Karpas-422 (cell line): ENCODE results near the gene HAGHL. TPM values are rescaled to one million over a fixed set of nuclear protein-coding genes. Genes with fewer than 3 reads are reported as not detected.

Experiments
- DNase-seq: peaks from one replicate; pipeline ENCODE4 v3.0.0-alpha.2; 2015
- H2AFZ ChIP-seq: fragments of 200-600 bp; sonication (generic); 2 replicates; pipeline ENCODE4 v1.6.1; 2014; ENCODE audit warnings: antibody characterized with exemption, low read length, mixed read lengths
- H3K27ac ChIP-seq: fragments of 200-600 bp; sonication (generic); 2 replicates; pipeline ENCODE4 v1.5.1; 2014; ENCODE audit warnings: mild to moderate bottlenecking, low read length, moderate library complexity
- H3K27me3 ChIP-seq: fragments of 200-600 bp; sonication (generic); 2 replicates; pipeline ENCODE4 v1.6.1; 2014; ENCODE audit warnings: low read length, mixed read lengths
- H3K36me3 ChIP-seq: fragments of 200-600 bp; sonication (generic); 2 replicates; pipeline ENCODE4 v1.6.1; 2014; ENCODE audit warnings: low read length, mixed read lengths; ENCODE audit not compliant: insufficient read depth
- H3K4me1 ChIP-seq: fragments of 200-600 bp; sonication (generic); 2 replicates; pipeline ENCODE4 v1.6.1; 2014; ENCODE audit warnings: mild to moderate bottlenecking, low read length, mixed read lengths
- H3K4me2 ChIP-seq: fragments of 200-600 bp; sonication (generic); 2 replicates; pipeline ENCODE4 v1.6.1; 2014; ENCODE audit warnings: low read length, low read depth, mild to moderate bottlenecking; ENCODE audit not compliant: poor library complexity, severe bottlenecking
- H3K4me3 ChIP-seq: fragments of 200-600 bp; sonication (generic); 2 replicates; pipeline ENCODE4 v1.5.1; 2014; ENCODE audit warnings: mild to moderate bottlenecking, antibody characterized with exemption, low read length, mixed read lengths
- H3K79me2 ChIP-seq: fragments of 200-600 bp; sonication (generic); 2 replicates; pipeline ENCODE4 v1.6.1; 2014; ENCODE audit warnings: mild to moderate bottlenecking, low read length, mixed read lengths
- H3K9ac ChIP-seq: fragments of 200-600 bp; sonication (generic); 2 replicates; pipeline ENCODE4 v1.6.0; 2014; ENCODE audit warnings: low read length
- H3K9me2 ChIP-seq: fragments of 200-600 bp; sonication (generic), shearing (Covaris generic); replicated peaks from 2 replicates; pipeline ENCODE4 v1.6.0; 2014; ENCODE audit warnings: mild to moderate bottlenecking, low read length, moderate library complexity; ENCODE audit not compliant: insufficient read depth
- H3K9me3 ChIP-seq: fragments of 300-700, 200-600 bp; sonication (generic); 2 replicates; pipeline ENCODE4 v1.6.1; 2014; ENCODE audit warnings: low read length, mixed read lengths
- H4K20me1 ChIP-seq: fragments of 200-600 bp; sonication (generic); 2 replicates; pipeline ENCODE4 v1.6.1; 2014; ENCODE audit warnings: mild to moderate bottlenecking, antibody characterized with exemption, low read length, low read depth; ENCODE audit not compliant: insufficient read depth
- total RNA-seq: library from RNA; depleted of rRNA; stranded (reverse); fragments of >200 nt; shearing (Covaris generic); gene quantifications from 2 replicates; pipeline ENCODE4 v1.2.3, GENCODE V29; 2014; ENCODE audit warnings: low replicate concordance

Gene HAGHL
- total RNA-seq, 1 experiment from 2014 or later: 57.4 TPM

GRCh38 chr16:729768-730665 is 3.1 kb downstream of the HAGHL start:
- Histone ChIP-seq H4K20me1 (no peaks in the 10 kb centered on the region), H3K79me2 (peaks cover 21% of the 10 kb centered on the region), H3K9ac (peak overlapping the region; percentile 91; the same call in 1 of the 2 replicates), H3K27ac (peak overlapping the region; percentile 49; the same call in 1 of the 2 replicates), H2AFZ (no peak overlapping the region), H3K9me2 (no peaks in the 10 kb centered on the region), H3K36me3 (peaks cover 12% of the 10 kb centered on the region; the same call in 1 of the 2 replicates), H3K4me3 (peak overlapping the region; percentile 91), H3K4me2 (peak overlapping the region; percentile 93), H3K4me1 (peaks cover 57% of the 10 kb centered on the region), H3K9me3 (no peaks in the 10 kb centered on the region), H3K27me3 (no peaks in the 10 kb centered on the region)
- peak; percentile 49 for DNase-seq

GRCh38 chr16:730666-731509 is 4.0 kb downstream of the HAGHL start:
- Histone ChIP-seq H3K9me2 (no peaks in the 10 kb centered on the region), H3K27me3 (no peaks in the 10 kb centered on the region), H2AFZ (no peak overlapping the region), H3K79me2 (peaks cover 21% of the 10 kb centered on the region), H3K4me1 (peaks cover 49% of the 10 kb centered on the region), H3K27ac (peak overlapping the region; percentile 27; the same call in 1 of the 2 replicates), H3K9me3 (no peaks in the 10 kb centered on the region), H3K4me3 (no peak overlapping the region), H3K36me3 (peaks cover 12% of the 10 kb centered on the region; the same call in 1 of the 2 replicates), H4K20me1 (no peaks in the 10 kb centered on the region), H3K4me2 (peak overlapping the region; percentile 93), H3K9ac (peak overlapping the region; percentile 20; the same call in 1 of the 2 replicates)
- DNase-seq: peak; percentile 54

- H2AFZ ChIP-seq: no peak overlapping the region
- no peak overlapping the region for H3K4me3 ChIP-seq
- no peaks in the 10 kb centered on the region for H3K27me3 ChIP-seq
- H4K20me1 ChIP-seq: no peaks in the 10 kb centered on the region
- no peaks in the 10 kb centered on the region for H3K9me3 ChIP-seq
- no peak overlapping the region for H3K9ac ChIP-seq
- peaks cover 17% of the 10 kb centered on the region; the same call in 1 of the 2 replicates for H3K36me3 ChIP-seq
- peaks cover 49% of the 10 kb centered on the region for H3K4me1 ChIP-seq
- H3K9me2 ChIP-seq: no peaks in the 10 kb centered on the region
- no peak for DNase-seq
- no peak overlapping the region for H3K4me2 ChIP-seq
- no peak overlapping the region for H3K27ac ChIP-seq
- peaks cover 24% of the 10 kb centered on the region for H3K79me2 ChIP-seq
Observed at GRCh38 chr16:732332-732731, 5.4 kb downstream of the HAGHL start.

GRCh38 chr16:732936-733335 is 6.0 kb downstream of the HAGHL start:
- no peak overlapping the region for H3K27ac ChIP-seq

GRCh38 chr16:733382-734207 is 6.7 kb downstream of the HAGHL start:
- H3K36me3 ChIP-seq: peaks cover 17% of the 10 kb centered on the region; the same call in 1 of the 2 replicates
- H2AFZ ChIP-seq: no peak overlapping the region
- no peaks in the 10 kb centered on the region for H4K20me1 ChIP-seq
- no peak overlapping the region for H3K4me2 ChIP-seq
- no peaks in the 10 kb centered on the region for H3K27me3 ChIP-seq
- no peaks in the 10 kb centered on the region for H3K9me2 ChIP-seq
- H3K4me3 ChIP-seq: no peak overlapping the region
- peaks cover 54% of the 10 kb centered on the region for H3K4me1 ChIP-seq
- H3K79me2 ChIP-seq: peaks cover 18% of the 10 kb centered on the region
- no peak overlapping the region for H3K27ac ChIP-seq
- H3K9me3 ChIP-seq: no peaks in the 10 kb centered on the region
- DNase-seq: peak; percentile 72
- no peak overlapping the region for H3K9ac ChIP-seq

More at GRCh38 chr16:732936-733335, 6.0 kb downstream of the HAGHL start:
- Histone ChIP-seq H3K79me2 (peaks cover 21% of the 10 kb centered on the region), H3K9ac (no peak overlapping the region), H3K9me3 (no peaks in the 10 kb centered on the region), H3K36me3 (peaks cover 17% of the 10 kb centered on the region; the same call in 1 of the 2 replicates), H3K4me2 (no peak overlapping the region), H3K4me1 (peaks cover 50% of the 10 kb centered on the region), H3K9me2 (no peaks in the 10 kb centered on the region), H4K20me1 (no peaks in the 10 kb centered on the region), H2AFZ (no peak overlapping the region), H3K4me3 (no peak overlapping the region), H3K27me3 (no peaks in the 10 kb centered on the region)
- peak; percentile 46 for DNase-seq

GRCh38 chr16:734208-734980 is 7.5 kb downstream of the HAGHL start:
- Histone ChIP-seq H3K4me2 (no peak overlapping the region), H3K4me1 (peaks cover 55% of the 10 kb centered on the region), H3K27me3 (no peaks in the 10 kb centered on the region), H3K4me3 (no peak overlapping the region), H3K36me3 (peaks cover 17% of the 10 kb centered on the region; the same call in 1 of the 2 replicates), H3K9ac (no peak overlapping the region), H3K27ac (no peak overlapping the region), H4K20me1 (no peaks in the 10 kb centered on the region), H2AFZ (no peak overlapping the region), H3K9me2 (no peaks in the 10 kb centered on the region), H3K9me3 (no peaks in the 10 kb centered on the region), H3K79me2 (peaks cover 11% of the 10 kb centered on the region)
- DNase-seq: no peak
